Umbilical cord (tissue), 2 donors: ENCODE results near the gene NAT8L. TPM values are rescaled to one million over a fixed set of nuclear protein-coding genes. Genes with fewer than 3 reads are reported as not detected.

ENCODE experiments used
- DNase-seq: peaks from one replicate; pipeline ENCODE4 v3.0.0-alpha.2; 2015; ENCODE audit warnings: low spot score
- total RNA-seq: library from RNA; depleted of rRNA; stranded (reverse); fragments of >200 nt; gene quantifications from one replicate; pipeline ENCODE4 v1.2.3, GENCODE V29; 2014; ENCODE audit warnings: low replicate concordance; ENCODE audit not compliant: insufficient read depth

Gene NAT8L
- total RNA-seq, 1 donor from 2014 or later: 0.48 TPM

- DNase-seq: no peak
Measured at GRCh38 chr4:2063557-2064275, 4.6 kb downstream of the NAT8L start.

DNA sequence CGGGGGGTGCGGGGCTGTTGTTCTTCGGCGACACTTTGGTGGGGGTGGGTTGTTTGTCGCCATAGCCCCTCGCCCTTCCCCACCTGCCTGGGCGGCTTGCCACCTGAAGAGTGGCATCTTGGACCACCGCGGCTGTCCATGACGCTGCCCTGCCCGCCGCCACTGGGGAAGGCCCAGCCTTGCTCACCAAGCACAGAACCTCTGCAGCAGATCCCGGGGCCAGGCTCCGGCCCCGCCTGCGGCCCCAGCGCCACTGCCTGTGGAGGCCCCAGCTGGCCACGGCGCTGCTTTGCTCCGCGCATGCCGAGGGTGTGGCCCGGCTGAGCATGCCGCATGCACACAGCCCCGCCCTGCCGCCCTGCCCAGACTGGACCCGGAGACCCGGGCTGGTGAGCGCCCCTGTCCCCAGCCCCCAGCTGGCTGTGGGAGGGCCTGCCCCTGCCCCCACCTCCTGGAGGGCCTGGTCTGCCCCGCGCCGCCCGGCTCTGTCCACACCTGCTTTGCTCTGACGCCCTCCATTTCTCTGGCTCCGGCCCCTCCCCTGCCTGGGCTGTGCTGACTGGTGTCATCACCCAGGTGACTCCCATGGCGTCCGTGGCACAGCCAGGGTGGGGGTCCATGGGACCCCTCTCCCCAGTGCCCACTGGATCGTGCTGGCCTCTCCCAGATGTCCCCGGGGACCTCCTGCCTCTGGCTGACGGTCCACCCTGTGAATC lies 5.3 kb downstream of the NAT8L start:
- DNase-seq: no peak

DNA sequence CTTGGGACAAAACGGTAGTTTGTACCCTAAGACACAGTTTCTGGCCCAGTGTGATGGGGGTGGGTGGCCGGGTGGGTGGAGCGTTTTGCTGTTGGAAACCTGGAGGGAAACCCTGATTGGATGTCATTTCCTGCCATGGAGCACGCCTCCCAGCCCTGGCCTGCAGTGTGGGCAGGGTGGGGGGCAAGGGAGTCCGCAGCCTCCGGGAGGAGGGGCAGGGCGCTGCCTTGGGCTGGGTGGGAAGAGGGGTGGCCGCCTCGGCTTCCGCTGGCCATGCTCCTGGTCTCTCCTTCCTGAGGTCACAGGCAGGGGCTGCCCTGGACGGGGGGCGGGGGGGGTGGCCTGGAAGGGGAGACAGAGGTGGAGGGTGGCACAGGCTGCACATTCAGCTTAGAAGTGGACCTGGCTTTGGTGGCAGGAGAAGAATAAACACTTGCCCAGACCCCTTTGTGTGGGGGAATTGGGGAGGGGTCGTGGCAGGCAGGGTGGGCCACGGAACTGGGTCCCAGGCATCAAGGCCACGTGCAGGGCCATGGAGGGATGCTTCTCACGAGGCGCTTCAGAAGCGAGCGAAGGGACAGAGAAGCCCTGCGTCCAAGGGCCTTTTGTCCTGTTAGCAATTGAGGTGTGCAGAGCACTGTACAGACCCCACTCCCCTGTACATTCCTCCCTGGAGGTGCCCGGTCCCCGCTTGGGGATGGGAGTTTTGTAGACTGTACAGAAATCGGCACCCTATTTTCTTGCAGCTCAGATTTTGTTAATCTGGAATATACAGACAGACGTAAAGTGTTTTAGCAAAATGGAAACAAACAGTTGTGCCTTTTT lies 6.2 kb downstream of the NAT8L start:
- no peak for DNase-seq

DNA sequence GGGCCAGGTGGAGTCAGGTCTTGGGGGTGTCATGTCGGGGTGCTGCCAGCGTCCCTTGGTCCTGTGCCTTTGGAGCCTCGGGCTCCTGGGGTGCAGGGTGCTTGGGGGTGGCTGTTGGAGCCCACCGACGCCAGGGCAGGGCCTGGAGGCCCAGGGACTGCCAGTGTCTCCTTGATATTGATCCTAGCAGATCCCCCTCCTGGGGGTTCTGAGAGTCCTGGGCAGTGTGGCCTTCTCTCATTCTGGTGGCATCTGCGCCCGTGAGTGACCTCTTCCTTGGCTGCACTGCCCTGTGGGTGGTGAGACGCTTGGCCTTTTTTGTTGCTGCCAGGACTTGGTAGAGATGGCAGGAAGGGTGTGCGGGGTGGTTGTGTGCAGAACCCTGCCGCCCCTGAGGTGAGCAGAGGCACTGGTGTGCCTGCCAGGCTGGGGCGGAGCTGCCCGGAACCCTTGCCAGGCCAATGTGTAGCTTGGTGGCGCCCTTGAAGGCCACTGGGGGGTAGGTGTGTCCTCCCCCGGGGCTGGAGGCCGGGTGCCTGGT lies 7.0 kb downstream of the NAT8L start:
- DNase-seq: no peak

DNA sequence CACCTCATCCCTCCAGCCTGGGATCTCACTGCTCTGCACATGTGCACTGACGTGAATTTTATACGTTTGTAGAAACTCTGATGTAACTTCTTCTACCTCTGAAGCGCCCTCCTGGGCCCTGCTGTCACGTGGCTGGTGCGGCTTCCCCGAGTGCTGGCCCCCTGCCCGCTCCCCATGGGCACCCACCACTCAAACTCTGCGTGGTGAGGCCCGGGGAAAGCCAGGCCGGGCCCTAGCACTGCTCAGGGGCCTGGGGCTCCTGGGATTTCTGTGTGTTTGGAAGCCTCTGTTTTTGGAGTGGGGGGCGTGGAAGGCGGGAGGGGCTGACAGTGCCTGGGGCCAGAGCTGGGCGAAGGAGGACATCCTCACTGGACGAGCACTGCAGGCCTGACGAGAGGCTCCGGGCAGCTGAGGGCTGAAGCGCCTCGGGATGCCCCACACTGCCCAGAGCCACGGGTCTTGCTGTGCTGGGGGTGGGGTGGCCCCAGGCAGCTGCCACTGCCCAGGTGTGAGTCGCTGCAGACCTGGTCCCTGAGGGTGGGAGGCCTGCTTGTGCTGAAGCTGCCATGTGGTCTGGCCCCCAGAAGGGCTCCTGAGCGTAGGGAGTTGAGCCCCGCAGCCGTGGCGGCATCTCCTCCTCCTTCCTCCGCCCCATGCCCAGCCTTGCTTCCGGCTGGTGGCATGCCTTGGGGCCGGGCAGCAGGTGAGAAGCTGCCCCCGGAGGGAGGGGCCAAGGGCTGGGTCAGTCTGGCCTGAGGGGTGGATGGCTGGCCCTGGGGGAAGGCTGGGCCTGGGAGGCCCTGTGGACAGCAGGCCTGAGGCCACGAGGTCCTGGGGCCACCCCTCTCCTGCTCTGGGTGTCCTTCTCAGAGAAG lies 7.7 kb downstream of the NAT8L start:
- DNase-seq: no peak

DNA sequence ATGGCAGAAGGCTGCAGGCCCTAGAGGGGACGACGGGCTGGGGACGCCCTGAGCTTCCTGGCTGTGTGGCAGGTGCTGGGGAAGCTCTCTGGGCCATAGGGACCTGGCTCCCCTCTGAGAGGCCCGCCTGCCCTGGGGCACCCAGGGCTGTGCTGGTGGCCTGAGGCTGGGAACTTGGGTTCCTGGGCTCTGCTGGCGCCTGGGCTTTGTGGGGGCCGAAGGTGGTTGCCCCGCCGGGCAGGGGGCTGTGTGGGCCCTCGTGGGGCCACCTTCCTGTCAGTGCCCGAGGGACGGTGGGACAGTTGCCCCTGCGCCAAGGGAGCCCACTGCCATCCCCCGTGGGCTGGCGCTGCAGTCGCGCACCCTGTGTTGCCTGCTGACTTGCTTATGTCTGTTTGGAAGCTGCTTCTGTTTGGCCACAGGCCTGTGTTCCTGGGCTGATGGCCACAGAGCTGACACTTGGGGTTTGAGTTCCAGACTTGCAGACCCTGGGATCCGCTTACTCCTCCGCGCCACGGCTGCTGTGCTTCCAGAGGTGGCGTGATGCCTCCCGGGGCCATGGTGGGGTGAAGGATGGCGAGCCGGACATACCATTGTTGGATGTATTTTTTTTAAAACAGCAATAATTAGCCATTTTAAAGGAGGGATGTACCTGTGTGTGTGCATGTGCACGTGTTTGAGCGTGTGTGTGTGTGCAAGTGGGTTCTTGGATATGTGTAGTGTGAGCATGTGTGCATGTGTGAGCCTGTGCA lies 8.5 kb downstream of the NAT8L start:
- DNase-seq: no peak

DNA sequence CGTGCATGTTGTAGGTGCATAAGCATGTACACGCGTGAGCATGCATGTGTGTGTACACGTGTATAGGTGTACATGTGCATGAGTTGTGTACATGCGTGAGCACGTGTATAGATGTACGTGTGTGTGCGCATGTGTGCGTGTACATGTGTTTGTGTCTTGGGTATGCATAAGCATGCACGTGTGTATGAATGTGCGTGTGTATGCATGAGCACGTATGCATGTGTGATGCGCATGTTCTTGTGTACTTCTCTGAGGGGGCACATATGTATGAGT lies 9.0 kb downstream of the NAT8L start:
- no peak for DNase-seq

GRCh38 chr4:2068566-2068965 lies 9.4 kb downstream of the NAT8L start:
- no peak for DNase-seq

- DNase-seq: no peak
Measured at GRCh38 chr4:2069161-2069971, 10.2 kb downstream of the NAT8L start.

GRCh38 chr4:2069986-2070385 lies 10.9 kb downstream of the NAT8L start:
- no peak for DNase-seq

DNA sequence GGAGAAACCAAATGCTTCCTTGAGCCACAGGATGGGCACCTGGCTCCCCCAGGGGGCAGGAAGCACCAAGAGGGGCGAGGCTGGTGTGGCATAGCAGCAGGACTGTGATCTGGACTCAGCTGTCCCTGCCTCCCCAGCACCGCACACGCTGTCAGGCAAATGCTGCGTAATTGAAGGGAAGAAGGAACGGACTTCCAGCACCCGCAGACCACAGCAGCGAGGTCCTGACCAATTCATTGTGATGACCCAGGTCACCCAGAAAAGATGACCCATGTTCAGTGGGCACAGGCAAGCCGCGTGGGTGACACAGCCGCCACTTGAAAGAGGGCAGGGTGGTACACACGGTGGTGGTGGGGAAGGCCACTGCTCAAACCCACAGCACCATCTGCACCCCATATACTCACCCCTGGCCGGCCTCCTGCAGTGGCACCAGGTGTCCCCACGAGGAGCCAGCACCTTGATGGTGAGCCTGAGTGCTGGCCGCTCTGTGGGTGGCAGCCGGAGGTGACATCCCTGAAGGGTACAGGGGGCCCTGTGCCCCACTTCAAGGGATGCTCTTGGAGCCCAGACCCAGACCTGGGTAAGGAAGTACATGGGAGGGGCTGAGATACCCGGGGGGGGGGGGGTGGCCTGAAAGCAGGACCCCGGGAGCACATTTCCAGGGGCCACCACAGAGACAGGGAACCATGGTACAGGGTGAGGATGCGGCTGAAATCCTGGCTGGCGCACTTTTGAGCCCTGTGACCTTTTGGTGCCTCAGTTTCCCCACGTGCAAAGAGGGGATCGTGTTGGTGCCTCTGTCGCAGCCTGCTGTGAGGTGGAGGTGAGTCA lies 11.5 kb downstream of the NAT8L start:
- DNase-seq: no peak

- no peak for DNase-seq
Measured at GRCh38 chr4:2071252-2071911, 12.3 kb downstream of the NAT8L start.

DNA sequence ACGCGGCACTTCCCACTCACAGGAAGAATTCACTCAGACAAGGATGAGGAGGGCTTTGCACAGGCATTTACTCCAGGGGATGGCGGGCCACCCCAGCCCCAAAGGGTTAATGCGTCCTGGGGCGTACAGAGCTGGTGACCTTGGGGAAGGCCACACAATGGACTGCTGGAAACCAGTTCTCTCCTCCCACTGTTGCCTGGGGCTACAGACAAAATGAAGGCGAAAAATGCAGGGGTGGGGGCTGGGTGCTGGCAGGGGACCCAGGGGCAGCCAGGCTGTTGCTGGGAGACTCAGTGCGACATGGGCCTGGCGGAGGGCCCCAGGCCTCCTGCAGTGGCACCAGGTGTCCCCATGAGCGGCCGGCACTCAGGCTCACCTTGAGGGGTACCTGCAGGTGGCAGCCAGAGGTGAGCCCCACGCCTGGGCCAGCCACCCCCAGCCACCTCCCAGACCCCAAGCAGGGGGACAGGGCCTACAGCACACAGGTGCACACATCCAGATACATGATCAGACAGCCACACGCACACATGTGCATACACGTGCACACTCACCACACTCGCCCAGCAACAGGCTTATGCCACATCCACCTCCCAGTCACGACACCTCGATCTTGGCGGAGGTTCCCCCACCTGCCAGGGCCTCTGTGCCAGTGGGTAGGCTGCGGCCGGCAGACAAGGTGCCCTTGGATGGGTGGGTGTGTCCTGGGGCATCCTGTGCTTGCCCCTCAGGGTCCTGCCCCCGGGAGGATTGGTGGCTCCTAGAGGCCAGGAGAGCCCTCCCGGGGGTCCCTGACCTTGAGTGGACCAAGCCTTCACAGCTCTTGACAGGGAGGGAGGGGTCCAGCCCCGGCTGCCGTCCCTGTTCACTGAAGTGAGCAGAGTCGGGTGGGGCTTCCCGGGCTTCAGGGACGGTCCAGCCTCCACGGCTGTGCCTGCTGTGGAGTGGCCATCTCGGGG lies 13.1 kb downstream of the NAT8L start:
- DNase-seq: no peak

GRCh38 chr4:2072971-2073807 lies 14.1 kb downstream of the NAT8L start:
- no peak for DNase-seq

- DNase-seq: no peak
Measured at GRCh38 chr4:2073808-2074481, 14.8 kb downstream of the NAT8L start.

DNA sequence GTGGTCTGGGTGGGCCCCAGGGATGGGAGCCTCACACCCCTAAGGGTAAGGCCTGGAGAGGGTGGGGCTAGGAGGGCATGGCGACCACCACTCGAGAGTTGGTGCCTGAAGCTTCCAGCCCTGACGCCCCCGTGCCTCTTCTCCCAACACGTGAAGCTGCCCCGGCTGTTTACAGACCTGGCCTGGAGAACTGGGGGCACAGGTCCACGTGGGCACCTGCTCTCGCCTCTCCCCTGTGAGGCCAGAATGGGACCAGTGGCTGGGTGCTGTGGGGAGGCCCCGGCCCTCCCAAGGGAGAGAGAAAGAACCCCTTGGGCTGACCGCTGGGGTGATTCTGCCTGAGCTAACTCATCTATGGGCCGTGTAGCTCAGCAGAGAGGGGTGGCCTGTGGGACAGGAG lies 15.5 kb downstream of the NAT8L start:
- DNase-seq: no peak
